ENCODE data around the gene LARGE1. TPM values are rescaled to one million over a fixed set of nuclear protein-coding genes. Genes with fewer than 3 reads are reported as not detected.

LARGE1 gene
- total and polyA plus RNA-seq, 2 of the 4 experiments (the other 2 are of a cell fraction), result 6.2 to 12.4 TPM

DNA sequence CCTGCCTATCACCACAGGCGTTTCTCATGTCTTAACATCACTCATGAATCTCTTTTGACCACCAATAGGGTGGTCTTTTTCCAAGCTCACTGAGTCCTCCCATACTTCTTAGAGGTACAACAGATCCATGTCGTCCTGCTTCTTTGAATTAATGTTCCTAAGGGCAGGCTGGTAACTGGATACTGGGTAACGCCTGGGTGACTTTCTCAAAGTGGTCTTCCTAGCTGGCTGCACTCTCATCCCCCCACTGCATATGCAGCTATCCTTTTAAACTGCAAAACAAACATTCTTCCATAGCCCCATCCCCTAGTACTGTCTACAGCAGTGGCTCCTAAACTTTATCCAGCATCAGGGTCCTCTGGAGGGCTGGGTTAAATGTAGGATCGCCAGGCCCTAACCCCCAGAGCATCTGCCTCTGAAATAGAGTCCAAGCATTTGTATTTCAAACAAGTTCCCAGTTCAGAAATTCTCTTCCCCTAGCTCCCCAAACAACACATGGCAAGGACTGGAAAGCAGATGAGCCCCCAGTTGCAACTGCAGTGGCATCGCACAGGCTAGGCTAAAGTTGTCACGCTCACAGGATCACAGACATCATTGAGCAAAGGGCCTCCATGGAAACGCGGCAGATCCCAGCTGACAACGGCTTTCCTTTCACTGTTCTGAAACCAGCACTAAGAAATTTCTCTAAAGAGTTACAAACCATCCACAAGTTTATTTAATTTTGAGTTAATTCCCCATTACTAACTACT lies 204.9 kb downstream of the LARGE1 start:
- POLR2A ChIA-PET (ENCODE audit: unreplicated experiment), result no interaction called here
- in situ Hi-C loops (cut with MboI; ENCODE audit: low sequenced_read_pairs), result no loop called here
- no peak overlapping the region for H3K23ac ChIP-seq (ENCODE audit: low read depth, low read length)
- H3K79me1 ChIP-seq (ENCODE audit: low read depth in 1 of 2, low read length in 2 of 2), result no peaks in the 10 kb centered on the region; a peak in 1 of 4 replicates
- H3K27ac ChIP-seq (ENCODE audit: insufficient read depth, low read length), result no peak overlapping the region
- H2AK9ac ChIP-seq (replicated peaks; ENCODE audit: low read depth, low read length, poor library complexity), result no peak overlapping the region
- H3K27me3 ChIP-seq (ENCODE audit: control insufficient read depth, insufficient read depth, low read length), result no peaks in the 10 kb centered on the region
- no peak overlapping the region for H2BK15ac ChIP-seq (ENCODE audit: low read depth, low read length)
- H3K56ac ChIP-seq (ENCODE audit: extremely low read depth, insufficient read depth, low read length), result no peak overlapping the region
- H3K9me3 ChIP-seq (ENCODE audit: control insufficient read depth, insufficient read depth, low read length), result peaks cover 5% of the 10 kb centered on the region; the same call in 1 of the 2 replicates
- no peak overlapping the region for H3K18ac ChIP-seq (ENCODE audit: low read depth, low read length)
- H2BK120ac ChIP-seq (ENCODE audit: low read depth, low read length), result no peak overlapping the region
- H3K36me3 ChIP-seq (ENCODE audit: control insufficient read depth, insufficient read depth, low read length), result no peaks in the 10 kb centered on the region
- H3K4me2 ChIP-seq (ENCODE audit: low read depth, low read length), result no peak overlapping the region
- H3K4me3 ChIP-seq (ENCODE audit: insufficient read depth, low read depth, low read length), result no peak overlapping the region
- H4K91ac ChIP-seq (ENCODE audit: insufficient read depth, low read depth, low read length), result no peak overlapping the region
- no peak overlapping the region for H2AK5ac ChIP-seq (ENCODE audit: low read depth, low read length)
- no peak overlapping the region for H3K9ac ChIP-seq (ENCODE audit: low read depth, low read length)
- no peaks in the 10 kb centered on the region for H4K20me1 ChIP-seq (ENCODE audit: insufficient read depth, low read length)
- no peak overlapping the region for H2AFZ ChIP-seq (replicated peaks; ENCODE audit: low read length, poor library complexity)
- ATAC-seq (ENCODE audit: low read depth) (no peak), DNase-seq (no peak)
- no peaks in the 10 kb centered on the region for H3K9me1 ChIP-seq (ENCODE audit: insufficient read depth, low read length)
- intact Hi-C loops (cut with micrococcal nuclease), result no loop called here
- H3K4ac ChIP-seq (ENCODE audit: low read depth, low read length), result no peak overlapping the region
- no peaks in the 10 kb centered on the region; the same call in 1 of the 2 replicates for H3K4me1 ChIP-seq (ENCODE audit: control insufficient read depth, insufficient read depth, low read length)
- dilution Hi-C loops (cut with HindIII; ENCODE audit: low sequenced_read_pairs, unreplicated experiment), result no loop called here
- H3K14ac ChIP-seq (replicated peaks; ENCODE audit: low read depth, low read length), result no peak overlapping the region
- CTCF ChIA-PET, result no interaction called here
- H2BK20ac ChIP-seq (ENCODE audit: low read depth, low read length), result no peak overlapping the region
- BruUV-seq (replicated peaks), result no TSS peak
- TF ChIP-seq MAFK (IDR thresholded peaks at IDR 0.05; ENCODE audit: low read depth, low read length) (no peak), SMC3 (IDR thresholded peaks at IDR 0.05; ENCODE audit: low read depth, low read length) (no peak), CHD1 (IDR thresholded peaks at IDR 0.05; ENCODE audit: low read depth, low read length) (no peak), POLR2A (IDR thresholded peaks at IDR 0.05; ENCODE audit: low read depth, low read length) (no peak), FOS (IDR thresholded peaks at IDR 0.05; ENCODE audit: low read depth, low read length) (no peak), MXI1 (IDR thresholded peaks at IDR 0.05; ENCODE audit: borderline replicate concordance, low read depth, low read length) (no peak), MAZ (IDR thresholded peaks at IDR 0.05; ENCODE audit: borderline replicate concordance, low read depth, low read length) (no peak)
- TF ChIP-seq, protein P1, sequence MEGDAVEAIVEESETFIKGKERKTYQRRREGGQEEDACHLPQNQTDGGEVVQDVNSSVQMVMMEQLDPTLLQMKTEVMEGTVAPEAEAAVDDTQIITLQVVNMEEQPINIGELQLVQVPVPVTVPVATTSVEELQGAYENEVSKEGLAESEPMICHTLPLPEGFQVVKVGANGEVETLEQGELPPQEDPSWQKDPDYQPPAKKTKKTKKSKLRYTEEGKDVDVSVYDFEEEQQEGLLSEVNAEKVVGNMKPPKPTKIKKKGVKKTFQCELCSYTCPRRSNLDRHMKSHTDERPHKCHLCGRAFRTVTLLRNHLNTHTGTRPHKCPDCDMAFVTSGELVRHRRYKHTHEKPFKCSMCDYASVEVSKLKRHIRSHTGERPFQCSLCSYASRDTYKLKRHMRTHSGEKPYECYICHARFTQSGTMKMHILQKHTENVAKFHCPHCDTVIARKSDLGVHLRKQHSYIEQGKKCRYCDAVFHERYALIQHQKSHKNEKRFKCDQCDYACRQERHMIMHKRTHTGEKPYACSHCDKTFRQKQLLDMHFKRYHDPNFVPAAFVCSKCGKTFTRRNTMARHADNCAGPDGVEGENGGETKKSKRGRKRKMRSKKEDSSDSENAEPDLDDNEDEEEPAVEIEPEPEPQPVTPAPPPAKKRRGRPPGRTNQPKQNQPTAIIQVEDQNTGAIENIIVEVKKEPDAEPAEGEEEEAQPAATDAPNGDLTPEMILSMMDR (conservative IDR thresholded peaks at IDR 0.05; ENCODE audit: low read depth, low read length), result no peak
- no peak overlapping the region for H4K8ac ChIP-seq (ENCODE audit: low read depth in 2 of 2, low read length in 2 of 2)
- WGBS, 2 experiments (ENCODE audit: extremely low coverage in 2 of 2, insufficient read length in 1 of 2), result 96% methylated on average over 5 of the region's 9 CpGs; no CpG with 5 or more reads in 1 of the 2 experiments
- H4K5ac ChIP-seq (ENCODE audit: low read depth, low read length), result no peak overlapping the region
- H2BK5ac ChIP-seq (ENCODE audit: low read depth, low read length, poor library complexity, severe bottlenecking), result no peak overlapping the region

Data from IMR-90 (cell line).